OCI-LY1 (cell line): Measurements from ENCODE around the gene CFAP77.

Experiments
- CTCF ChIP-seq: fragments of 200-600 bp; sonication (generic), shearing (Covaris generic); IDR thresholded peaks from 2 replicates; pipeline ENCODE4 v1.5.1; 2017; ENCODE audit warnings: mild to moderate bottlenecking, antibody characterized with exemption, low read length, moderate library complexity, mixed read lengths
- EZH2 ChIP-seq: fragments of 200-600 bp; sonication (generic), shearing (Covaris generic); IDR thresholded peaks from 2 replicates; pipeline ENCODE4 v1.8.0; 2017; ENCODE audit warnings: borderline replicate concordance, mixed run types, mild to moderate bottlenecking, antibody characterized with exemption, low read length, moderate library complexity, mixed read lengths

- no peak for TF ChIP-seq CTCF
- TF ChIP-seq EZH2: no peak
These were observed 142.0 kb downstream of the CFAP77 start for GRCh38 chr9:132552041-132552440.
